Measurements from ENCODE around the gene TRIM14. TPM values are rescaled to one million over a fixed set of nuclear protein-coding genes. Genes with fewer than 3 reads are reported as not detected.

TRIM14 gene
- total and polyA plus RNA-seq, 2 of the 13 experiments (the other 11 are each of a cell fraction or from before 2014, with no cell fraction given), result 9.2 to 13.0 TPM

DNA sequence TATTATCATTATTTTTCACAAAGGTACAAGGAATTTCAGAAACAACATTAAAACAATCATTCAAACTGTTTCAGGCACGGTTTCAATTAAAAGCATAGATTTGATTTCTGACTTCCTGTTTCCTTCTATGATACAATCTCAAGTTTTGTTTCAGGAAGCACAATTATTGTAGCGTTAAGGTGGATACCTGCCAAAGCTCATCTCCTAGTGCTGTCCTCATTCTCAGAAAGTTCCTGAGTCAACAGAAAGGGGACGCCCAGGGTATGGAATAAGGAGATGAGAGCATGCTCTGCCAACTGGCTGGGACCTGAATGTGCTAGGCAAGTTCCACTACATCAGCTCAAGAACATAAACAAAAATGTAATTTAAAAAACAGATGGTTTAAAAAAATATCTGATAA lies 2.0 kb upstream of the TRIM14 start:
- no peak for FAIRE-seq

More for the DNA sequence above, 2.0 kb upstream of the TRIM14 start:
- POLR2A ChIA-PET, result interaction anchor here (3.4 kb wide), 1 partner anchor 61 kb away, joined by 16 read pairs; no protein-coding TSS in a partner anchor
- H3K79me2 ChIP-seq (ENCODE audit: insufficient read depth, low read length), result peaks cover 4% of the 10 kb centered on the region
- intact Hi-C loops (cut with micrococcal nuclease; ENCODE audit: unreplicated experiment) (no loop called here), in situ Hi-C loops (cut with HindIII; ENCODE audit: extremely low pct_ligation_motif_present, low pct_unique_long_range_greater_than_20kb) (no loop called here)
- H3K27ac ChIP-seq (ENCODE audit: extremely low read length, insufficient read depth, low read length), result no peak overlapping the region
- no peaks in the 10 kb centered on the region for H3K27me3 ChIP-seq (ENCODE audit: control insufficient read depth in 1 of 2, insufficient read depth in 2 of 2, low read length in 2 of 2)
- H2AFZ ChIP-seq (ENCODE audit: low read length), result no peak overlapping the region
- no peak overlapping the region for H3K9ac ChIP-seq (ENCODE audit: insufficient read depth, low read depth, low read length)
- TF ChIP-seq GZF1 (CRISPR knock-in tag; IDR thresholded peaks at IDR 0.05), result no peak
- TF ChIP-seq, protein P1, sequence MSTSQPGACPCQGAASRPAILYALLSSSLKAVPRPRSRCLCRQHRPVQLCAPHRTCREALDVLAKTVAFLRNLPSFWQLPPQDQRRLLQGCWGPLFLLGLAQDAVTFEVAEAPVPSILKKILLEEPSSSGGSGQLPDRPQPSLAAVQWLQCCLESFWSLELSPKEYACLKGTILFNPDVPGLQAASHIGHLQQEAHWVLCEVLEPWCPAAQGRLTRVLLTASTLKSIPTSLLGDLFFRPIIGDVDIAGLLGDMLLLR (CRISPR knock-in tag; IDR thresholded peaks at IDR 0.05), result no peak
- no peak for TF ChIP-seq PCBP1 (IDR thresholded peaks at IDR 0.05; ENCODE audit: borderline replicate concordance, low read depth, low read length)
- TF ChIP-seq, protein P2, sequence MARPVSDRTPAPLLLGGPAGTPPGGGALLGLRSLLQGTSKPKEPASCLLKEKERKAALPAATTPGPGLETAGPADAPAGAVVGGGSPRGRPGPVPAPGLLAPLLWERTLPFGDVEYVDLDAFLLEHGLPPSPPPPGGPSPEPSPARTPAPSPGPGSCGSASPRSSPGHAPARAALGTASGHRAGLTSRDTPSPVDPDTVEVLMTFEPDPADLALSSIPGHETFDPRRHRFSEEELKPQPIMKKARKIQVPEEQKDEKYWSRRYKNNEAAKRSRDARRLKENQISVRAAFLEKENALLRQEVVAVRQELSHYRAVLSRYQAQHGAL (CRISPR knock-in tag; IDR thresholded peaks at IDR 0.05; ENCODE audit: not compliant biosample characterization), result no peak
- no peak for TF ChIP-seq ZNF552 (CRISPR knock-in tag; IDR thresholded peaks at IDR 0.05; ENCODE audit: borderline replicate concordance)
- TF ChIP-seq ZNF33A (CRISPR knock-in tag; IDR thresholded peaks at IDR 0.05; ENCODE audit: borderline replicate concordance), result no peak
- TF ChIP-seq, protein P3, sequence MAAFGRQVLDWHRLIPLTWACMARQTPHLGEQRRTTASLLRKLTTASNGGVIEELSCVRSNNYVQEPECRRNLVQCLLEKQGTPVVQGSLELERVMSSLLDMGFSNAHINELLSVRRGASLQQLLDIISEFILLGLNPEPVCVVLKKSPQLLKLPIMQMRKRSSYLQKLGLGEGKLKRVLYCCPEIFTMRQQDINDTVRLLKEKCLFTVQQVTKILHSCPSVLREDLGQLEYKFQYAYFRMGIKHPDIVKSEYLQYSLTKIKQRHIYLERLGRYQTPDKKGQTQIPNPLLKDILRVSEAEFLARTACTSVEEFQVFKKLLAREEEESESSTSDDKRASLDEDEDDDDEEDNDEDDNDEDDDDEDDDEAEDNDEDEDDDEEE (CRISPR knock-in tag; IDR thresholded peaks at IDR 0.05), result no peak
- no peak for TF ChIP-seq NFE2 (CRISPR knock-in tag; IDR thresholded peaks at IDR 0.05)
- TF ChIP-seq, protein P4, sequence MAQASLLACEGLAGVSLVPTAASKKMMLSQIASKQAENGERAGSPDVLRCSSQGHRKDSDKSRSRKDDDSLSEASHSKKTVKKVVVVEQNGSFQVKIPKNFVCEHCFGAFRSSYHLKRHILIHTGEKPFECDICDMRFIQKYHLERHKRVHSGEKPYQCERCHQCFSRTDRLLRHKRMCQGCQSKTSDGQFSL (CRISPR knock-in tag; IDR thresholded peaks at IDR 0.05), result no peak
- no peak for TF ChIP-seq SMAD1 (CRISPR knock-in tag; IDR thresholded peaks at IDR 0.05; ENCODE audit: borderline replicate concordance, low read depth)
- TF ChIP-seq, protein P5, sequence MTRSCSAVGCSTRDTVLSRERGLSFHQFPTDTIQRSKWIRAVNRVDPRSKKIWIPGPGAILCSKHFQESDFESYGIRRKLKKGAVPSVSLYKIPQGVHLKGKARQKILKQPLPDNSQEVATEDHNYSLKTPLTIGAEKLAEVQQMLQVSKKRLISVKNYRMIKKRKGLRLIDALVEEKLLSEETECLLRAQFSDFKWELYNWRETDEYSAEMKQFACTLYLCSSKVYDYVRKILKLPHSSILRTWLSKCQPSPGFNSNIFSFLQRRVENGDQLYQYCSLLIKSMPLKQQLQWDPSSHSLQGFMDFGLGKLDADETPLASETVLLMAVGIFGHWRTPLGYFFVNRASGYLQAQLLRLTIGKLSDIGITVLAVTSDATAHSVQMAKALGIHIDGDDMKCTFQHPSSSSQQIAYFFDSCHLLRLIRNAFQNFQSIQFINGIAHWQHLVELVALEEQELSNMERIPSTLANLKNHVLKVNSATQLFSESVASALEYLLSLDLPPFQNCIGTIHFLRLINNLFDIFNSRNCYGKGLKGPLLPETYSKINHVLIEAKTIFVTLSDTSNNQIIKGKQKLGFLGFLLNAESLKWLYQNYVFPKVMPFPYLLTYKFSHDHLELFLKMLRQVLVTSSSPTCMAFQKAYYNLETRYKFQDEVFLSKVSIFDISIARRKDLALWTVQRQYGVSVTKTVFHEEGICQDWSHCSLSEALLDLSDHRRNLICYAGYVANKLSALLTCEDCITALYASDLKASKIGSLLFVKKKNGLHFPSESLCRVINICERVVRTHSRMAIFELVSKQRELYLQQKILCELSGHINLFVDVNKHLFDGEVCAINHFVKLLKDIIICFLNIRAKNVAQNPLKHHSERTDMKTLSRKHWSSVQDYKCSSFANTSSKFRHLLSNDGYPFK (CRISPR knock-in tag; IDR thresholded peaks at IDR 0.05; ENCODE audit: borderline replicate concordance), result no peak
- TF ChIP-seq JUND (CRISPR knock-in tag; IDR thresholded peaks at IDR 0.05), result no peak
- no peak for TF ChIP-seq ZFX (CRISPR knock-in tag; IDR thresholded peaks at IDR 0.05; ENCODE audit: low read depth)
- no peak for TF ChIP-seq NFIB (CRISPR knock-in tag; IDR thresholded peaks at IDR 0.05; ENCODE audit: borderline replicate concordance)
- DNase-seq (ENCODE audit: low spot score) (no peak), ATAC-seq (no peak)
- peaks cover 19% of the 10 kb centered on the region for H3K4me1 ChIP-seq (ENCODE audit: insufficient read depth, low read length)
- 72% methylated on average over 3 of the region's 3 CpGs for WGBS (ENCODE audit: low lambda C conversion rate)
- H3K36me3 ChIP-seq (replicated peaks in 1 of 2; ENCODE audit: control insufficient read depth in 1 of 2, insufficient read depth in 2 of 2, low read length in 2 of 2), result peaks cover 0 to 12% of the 10 kb centered on the region in 2 experiments; a peak in 2 of 5 replicates
- CTCF ChIA-PET (ENCODE audit: low intra/inter-chr PET ratio, low total read pairs), result no interaction called here
- no TSS peak for BruUV-seq (replicated peaks)
- H4K20me1 ChIP-seq (ENCODE audit: insufficient read depth, low read length), result no peaks in the 10 kb centered on the region
- H3K4me3 ChIP-seq (replicated peaks in 1 of 3; ENCODE audit: insufficient read depth in 1 of 3, low read depth in 2 of 3, low read length in 3 of 3), result no peak overlapping the region
- H3K4me2 ChIP-seq (ENCODE audit: low read depth, low read length), result no peak overlapping the region
- no peaks in the 10 kb centered on the region for H3K9me3 ChIP-seq (ENCODE audit: low read length)

Measured in HepG2 (cell line).